H1 (cell line): Measurements from ENCODE around the gene SIPA1L3. TPM values are rescaled to one million over a fixed set of nuclear protein-coding genes. Genes with fewer than 3 reads are reported as not detected.
A peak's percentile ranks its signal among the peaks of the same experiment; 100 is the strongest.
"Not testable (repeated sequence)": the region's sequence is repeated elsewhere in the genome, so short reads cannot be mapped to it uniquely, and the experiment has no call there.

Experiments
- CTCF ChIA-PET: fragments of 300-600 bp; sonication (Branson Sonifier 250); formaldehyde crosslinking; loops from one replicate; lab custom pipeline; 2021; ENCODE audit not compliant: partially characterized antibody; lab: Charles Lee
- POLR2A ChIA-PET: fragments of 300-600 bp; sonication (Branson Sonifier 250); formaldehyde crosslinking; loops from one replicate; lab custom pipeline; 2021; ENCODE audit warnings: inconsistent platforms; ENCODE audit not compliant: partially characterized antibody; lab: Charles Lee
- DNase-seq, 2 experiments: peaks; one replicate each; pipeline versions ENCODE4 v3.0.0 to v3.0.0-alpha.2; 2010 to 2022; ENCODE audit warnings: low spot score in 2 of 2, low read depth in 1 of 2, mixed read lengths in 1 of 2
- FAIRE-seq: peaks from 2 replicates; lab custom pipeline; 2011; peaks lifted over from hg19 to GRCh38; lab: Jason Lieb, UNC
- H2AFZ ChIP-seq: 2 replicates; pipeline ENCODE4 v1.8.1; 2012; ENCODE audit warnings: low read length, inconsistent platforms
- H2AK5ac ChIP-seq: 2 replicates; pipeline ENCODE4 v1.6.1; 2013; ENCODE audit warnings: low read depth, low read length
- H2BK120ac ChIP-seq: replicated peaks from 2 replicates; pipeline ENCODE3; 2013; ENCODE audit warnings: low read depth, low read length, inconsistent platforms
- H2BK12ac ChIP-seq: 2 replicates; pipeline ENCODE4 v1.6.1; 2013; ENCODE audit warnings: low read depth, low read length
- H2BK15ac ChIP-seq: 2 replicates; pipeline ENCODE4 v1.6.1; 2013; ENCODE audit warnings: low read length
- H2BK20ac ChIP-seq: 2 replicates; pipeline ENCODE4 v1.6.1; 2013; ENCODE audit warnings: low read length
- H2BK5ac ChIP-seq: 2 replicates; pipeline ENCODE4 v1.6.1; 2013; ENCODE audit warnings: low read depth, low read length
- H3K14ac ChIP-seq: 2 replicates; pipeline ENCODE4 v1.6.1; 2013; ENCODE audit warnings: inconsistent platforms; ENCODE audit not compliant: insufficient read length
- H3K18ac ChIP-seq: 2 replicates; pipeline ENCODE4 v1.6.1; 2013; ENCODE audit warnings: low read length; ENCODE audit errors: extremely low read depth
- H3K23ac ChIP-seq: 2 replicates; pipeline ENCODE4 v1.6.1; 2013; ENCODE audit warnings: inconsistent platforms; ENCODE audit not compliant: insufficient read length
- H3K23me2 ChIP-seq: 2 replicates; pipeline ENCODE4 v1.6.1; 2013; ENCODE audit warnings: low read depth, low read length
- H3K27ac ChIP-seq: 2 replicates; pipeline ENCODE4 v1.6.1; 2011; ENCODE audit warnings: low read depth, low read length, inconsistent platforms
- H3K27me3 ChIP-seq, 4 experiments: replicated peaks in 1 of 4; 1 replicate in 1 of 4; 2 replicates in 3 of 4; pipeline versions ENCODE4 v1.6.1 to v1.8.1; 2011 to 2013; ENCODE audit warnings: low read length in 3 of 4, mild to moderate bottlenecking in 3 of 4, inconsistent platforms in 2 of 4, mixed read lengths in 2 of 4, moderate library complexity in 1 of 4; ENCODE audit not compliant: control insufficient read depth in 3 of 4, insufficient read depth in 3 of 4; ENCODE audit errors: extremely low read depth in 1 of 4
- H3K36me3 ChIP-seq, 4 experiments: 2 replicates each; pipeline versions ENCODE4 v1.6.1 to v1.8.1; 2011 to 2013; ENCODE audit warnings: mild to moderate bottlenecking in 4 of 4, low read length in 3 of 4, moderate library complexity in 2 of 4, control low read depth in 1 of 4, inconsistent platforms in 1 of 4; ENCODE audit not compliant: insufficient read depth in 4 of 4, control insufficient read depth in 2 of 4
- H3K4ac ChIP-seq: replicated peaks from 2 replicates; pipeline ENCODE3; 2013; ENCODE audit warnings: low read length, low read depth, mixed read lengths, inconsistent platforms; ENCODE audit not compliant: insufficient read length
- H3K4me1 ChIP-seq, 4 experiments: replicated peaks in 1 of 4; 1 replicate in 1 of 4; 2 replicates in 3 of 4; pipeline versions ENCODE4 v1.6.1 to v1.8.1; 2011 to 2013; ENCODE audit warnings: low read length in 3 of 4, inconsistent platforms in 2 of 4, mixed read lengths in 1 of 4; ENCODE audit not compliant: insufficient read depth in 4 of 4, control insufficient read depth in 3 of 4
- H3K4me2 ChIP-seq, 2 experiments: 2 replicates each; pipeline versions ENCODE4 v1.6.1 to v1.8.1; 2011 to 2013; ENCODE audit warnings: low read depth in 2 of 2, low read length in 2 of 2, control low read depth in 1 of 2, inconsistent platforms in 1 of 2, mild to moderate bottlenecking in 1 of 2; ENCODE audit not compliant: insufficient read depth in 1 of 2
- H3K4me3 ChIP-seq, 4 experiments: fragments of 200-600, 300-600 bp in 1 of 4; sonication (generic), shearing (Covaris generic), sonication (Bioruptor Twin) in 1 of 4; 2 replicates each; pipeline versions ENCODE4 v1.5.1 to v1.8.1; 2011 to 2016; ENCODE audit warnings: low read length in 4 of 4, low read depth in 3 of 4, control low read depth in 2 of 4, inconsistent platforms in 2 of 4, mild to moderate bottlenecking in 2 of 4, mixed read lengths in 1 of 4, moderate library complexity in 1 of 4; ENCODE audit not compliant: insufficient read depth in 2 of 4; ENCODE audit errors: extremely low read depth in 1 of 4
- H3K56ac ChIP-seq: replicated peaks from 2 replicates; pipeline ENCODE3; 2013; ENCODE audit warnings: low read depth, mild to moderate bottlenecking, mixed read lengths, low read length, inconsistent platforms; ENCODE audit not compliant: insufficient read length
- H3K79me1 ChIP-seq: 2 replicates; pipeline ENCODE4 v1.6.1; 2013; ENCODE audit warnings: low read depth, low read length, control low read depth
- H3K79me2 ChIP-seq, 2 experiments: 2 replicates each; pipeline versions ENCODE4 v1.6.1 to v1.8.1; 2012 to 2013; ENCODE audit warnings: low read length in 2 of 2, mild to moderate bottlenecking in 2 of 2, inconsistent platforms in 1 of 2; ENCODE audit not compliant: insufficient read depth in 2 of 2, control insufficient read depth in 1 of 2
- H3K9ac ChIP-seq, 4 experiments: replicated peaks in 1 of 4; 1 replicate in 1 of 4; 2 replicates in 3 of 4; pipeline versions ENCODE4 v1.6.1 to v1.8.1; 2011 to 2013; ENCODE audit warnings: low read depth in 3 of 4, low read length in 3 of 4, control low read depth in 2 of 4, mild to moderate bottlenecking in 2 of 4, moderate library complexity in 2 of 4, inconsistent platforms in 1 of 4; ENCODE audit errors: extremely low read depth in 1 of 4
- H3K9me3 ChIP-seq, 2 experiments: 2 replicates each; pipeline versions ENCODE4 v1.6.1 to v1.8.1; 2012 to 2013; ENCODE audit warnings: mild to moderate bottlenecking in 2 of 2, moderate library complexity in 2 of 2, control low read depth in 1 of 2, inconsistent platforms in 1 of 2, low read depth in 1 of 2, low read length in 1 of 2, mixed read lengths in 1 of 2; ENCODE audit not compliant: insufficient read depth in 2 of 2
- H4K20me1 ChIP-seq, 2 experiments: replicated peaks in 1 of 2; 2 replicates each; pipeline versions ENCODE3 to v1.8.1; 2011 to 2013; ENCODE audit warnings: inconsistent platforms in 2 of 2, low read length in 2 of 2, mild to moderate bottlenecking in 1 of 2; ENCODE audit not compliant: insufficient read depth in 2 of 2, control insufficient read depth in 1 of 2
- H4K5ac ChIP-seq: 2 replicates; pipeline ENCODE4 v1.6.1; 2013; ENCODE audit warnings: low read length, low read depth, mixed read lengths, inconsistent platforms; ENCODE audit not compliant: insufficient read length
- H4K8ac ChIP-seq: 2 replicates; pipeline ENCODE4 v1.8.0; 2013; ENCODE audit warnings: mild to moderate bottlenecking, moderate library complexity, low read length, inconsistent platforms; ENCODE audit not compliant: insufficient read depth; ENCODE audit errors: extremely low read depth
- H4K91ac ChIP-seq: replicated peaks from 2 replicates; pipeline ENCODE3; 2013; ENCODE audit warnings: low read length, mixed read lengths, inconsistent platforms; ENCODE audit not compliant: insufficient read length
- CBX5 ChIP-seq: fragments of 300-800, 300-1000 bp; sonication (generic); IDR thresholded peaks from 2 replicates; pipeline ENCODE4 v1.7.1; 2016; ENCODE audit warnings: antibody characterized with exemption, low read length, low read depth
- CTBP2 ChIP-seq: IDR thresholded peaks from 2 replicates; pipeline ENCODE4 v1.7.0; 2011; ENCODE audit warnings: borderline replicate concordance, mild to moderate bottlenecking, moderate library complexity, mixed read lengths, low read length; ENCODE audit not compliant: insufficient read depth, insufficient read length
- NRF1 ChIP-seq: IDR thresholded peaks from 2 replicates; pipeline ENCODE4 v1.6.1; 2011; ENCODE audit warnings: mild to moderate bottlenecking, low read depth, low read length, improper control_type of control experiment
- RNF2 ChIP-seq: fragments of 200-900, 300-1000 bp; sonication (generic); IDR thresholded peaks from 2 replicates; pipeline ENCODE4 v1.7.1; 2016; ENCODE audit warnings: borderline replicate concordance, low read depth, mild to moderate bottlenecking, antibody characterized with exemption, low read length; ENCODE audit not compliant: poor library complexity, severe bottlenecking; ENCODE audit errors: missing control alignments
- SRF ChIP-seq: IDR thresholded peaks from 2 replicates; pipeline ENCODE4 v1.6.1; 2011; ENCODE audit warnings: mild to moderate bottlenecking, low read depth, low read length, moderate library complexity
- YY1 ChIP-seq: IDR thresholded peaks from 2 replicates; pipeline ENCODE4 v1.6.1; 2011; ENCODE audit warnings: low read depth, mild to moderate bottlenecking, low read length
- WGBS, 2 experiments: shearing (Covaris generic) in 1 of 2; methylation state at CpG; one replicate each; pipeline versions ENCODE4 v1.1.6 to v1.1.7; 2013 to 2015; ENCODE audit warnings: low lambda C conversion rate in 2 of 2, mixed read lengths in 2 of 2, inconsistent platforms in 1 of 2, low coverage in 1 of 2, missing lambda C conversion rate in 1 of 2; ENCODE audit not compliant: insufficient replicate concordance in 2 of 2, insufficient coverage in 1 of 2, insufficient read length in 1 of 2; ENCODE audit errors: extremely low coverage in 1 of 2, missing lambda C conversion rate in 1 of 2; 5-methylcytosine and 5-hydroxymethylcytosine counted together
- polyA plus RNA-seq, 7 experiments: library from polyadenylated mRNA; depleted of rRNA in 3 of 7; stranded (reverse) in 5 of 7; unstranded in 2 of 7; fragments of >200 nt in 5 of 7; fragments of 200-250 nt in 2 of 7; gene quantifications; 1 replicate in 5 of 7; 2 replicates in 1 of 7; 4 replicates in 1 of 7; pipeline versions ENCODE4 v1.2.1 to v1.2.3, GENCODE V29; 2011 to 2013; ENCODE audit warnings: missing spikeins in 2 of 7, mixed read lengths in 2 of 7
- total RNA-seq: library from RNA; stranded (reverse); fragmentation: NEBNext Ultra II Directional; extraction: Animal tissue kit (Norgen Biotek cat#: 25700); gene quantifications from 2 replicates; pipeline ENCODE4 v1.2.1, GENCODE V29; 2021

The SIPA1L3 gene
- total and polyA plus RNA-seq, 2 of the 8 experiments (the other 6 are each of a cell fraction or from before 2014, with no cell fraction given), result 15.0 to 54.9 TPM

GRCh38 chr19:37864501-37864900 is 42.5 kb upstream of the SIPA1L3 start (continued):
- TF ChIP-seq RNF2 (no peak), SRF (no peak), CBX5 (no peak), YY1 (no peak), CTBP2 (no peak), NRF1 (no peak)

- Histone ChIP-seq H2BK5ac (peak overlapping the region; percentile 9; the same call in 1 of the 2 replicates), H4K8ac (peak overlapping the region; percentile 68; the same call in 1 of the 2 replicates), H3K9me3 (peaks cover 5 to 10% of the 10 kb centered on the region in 2 experiments; a peak in 2 of 4 replicates), H4K91ac (peak overlapping the region; percentile 85)
- not testable (repeated sequence) for H3K4me2 ChIP-seq, H3K23me2 ChIP-seq, H4K20me1 ChIP-seq, H3K79me1 ChIP-seq, FAIRE-seq, H3K56ac ChIP-seq, H2BK12ac ChIP-seq, H3K79me2 ChIP-seq, H3K36me3 ChIP-seq, H4K5ac ChIP-seq, H3K27me3 ChIP-seq, DNase-seq, H3K27ac ChIP-seq, H2BK15ac ChIP-seq, H2AK5ac ChIP-seq, H3K18ac ChIP-seq, H2AFZ ChIP-seq, H3K9ac ChIP-seq, H3K23ac ChIP-seq, H3K14ac ChIP-seq, H2BK120ac ChIP-seq, H3K4ac ChIP-seq, H3K4me1 ChIP-seq, H3K4me3 ChIP-seq, H2BK20ac ChIP-seq
- 92% methylated on average over 8 of the region's 9 CpGs; no CpG with 5 or more reads in 1 of the 2 experiments for WGBS, 2 experiments
- POLR2A ChIA-PET, result interaction anchor here (0.6 to 2.7 kb wide), 7 partner anchors 9 to 359 kb away, joined by 3 to 9 read pairs (median 6); partner anchors contain the start of genes SIPA1L3, WDR87 and ZNF793
- CTCF ChIA-PET, result interaction anchor here (1.0 kb wide), 1 partner anchor 18 kb away, joined by 3 read pairs; no protein-coding TSS in a partner anchor
Measured at GRCh38 chr19:37865930-37866329, 41.1 kb upstream of the SIPA1L3 start.
